Amniotic stem cell (primary cell): ENCODE data around the gene HCAR1.
"Not testable (repeated sequence)": the region's sequence is repeated elsewhere in the genome, so short reads cannot be mapped to it uniquely, and the experiment has no call there.

Experiments
- DNase-seq: peaks from one replicate; lab custom pipeline; 2025; lab: John Stamatoyannopoulos, UW

The HCAR1 gene

DNA sequence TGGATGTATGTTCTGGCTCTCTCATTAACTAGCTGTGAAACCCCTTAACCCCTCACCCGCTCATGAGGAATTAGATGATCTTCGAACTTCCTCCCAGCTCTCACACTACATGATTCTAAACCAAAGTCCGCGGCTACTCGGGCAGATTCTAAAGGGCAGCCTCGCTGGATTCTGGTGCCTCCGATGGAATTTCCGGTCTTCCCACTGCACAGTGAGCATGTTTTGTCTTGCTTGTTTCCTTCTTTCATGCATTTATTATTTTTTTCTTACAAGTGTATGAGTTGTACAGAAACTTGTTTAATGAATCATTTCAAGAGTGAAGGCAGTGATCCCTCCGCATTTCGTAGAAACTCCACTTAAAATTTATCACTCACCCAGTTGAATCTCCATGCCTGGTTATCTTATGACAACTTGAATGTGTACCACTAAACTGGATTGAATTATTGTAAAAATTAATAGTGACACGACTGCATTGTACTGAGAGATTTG is 9.5 kb downstream of the HCAR1 start:
- DNase-seq: no peak

DNA sequence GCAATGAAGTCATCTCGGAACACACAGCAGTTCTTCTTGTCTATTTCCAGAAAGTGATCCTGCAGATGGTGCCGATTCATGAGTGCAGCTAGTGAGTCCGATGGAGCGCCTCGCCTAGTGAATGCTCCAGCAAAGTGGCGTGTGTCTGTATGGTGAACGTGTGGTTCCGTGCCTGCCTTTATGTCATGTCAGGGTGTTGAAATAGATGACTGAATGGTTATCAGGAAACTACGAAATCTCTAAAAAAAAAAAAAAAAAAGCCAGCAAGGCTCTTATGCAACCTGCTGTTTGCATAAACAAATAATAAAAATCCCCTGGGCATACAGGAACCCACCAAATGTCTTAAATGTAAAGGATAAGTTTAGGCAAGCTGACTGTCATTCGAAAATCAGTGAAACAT is 14.0 kb downstream of the HCAR1 start, which contains the start of gene HCAR3:
TSS of gene HCAR3 (minus strand) at position 154 of the 400 bp plus-strand sequence. CDS start at position 80, 74 bp downstream.
- not testable (repeated sequence) for DNase-seq

DNA sequence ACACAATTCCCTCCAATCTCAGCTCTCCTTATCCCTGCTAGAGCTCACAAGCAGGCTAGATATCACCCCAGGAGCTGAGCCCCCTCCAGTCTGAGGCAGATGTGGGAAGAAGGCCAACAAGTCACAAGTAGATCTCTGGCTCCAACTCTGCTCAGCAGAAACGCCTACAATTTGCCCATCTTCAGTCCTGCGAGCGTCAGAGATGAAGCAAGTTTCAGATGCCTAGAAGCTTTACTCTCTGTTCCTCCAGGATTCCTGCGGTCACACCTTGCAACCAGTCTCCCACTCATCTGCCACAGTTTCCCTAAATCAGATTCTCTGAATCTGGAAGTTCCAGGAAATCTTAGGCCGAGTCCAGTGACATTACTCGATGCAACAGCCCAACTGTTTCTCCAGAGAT is 15.4 kb downstream of the HCAR1 start:
- DNase-seq: not testable (repeated sequence)

DNA sequence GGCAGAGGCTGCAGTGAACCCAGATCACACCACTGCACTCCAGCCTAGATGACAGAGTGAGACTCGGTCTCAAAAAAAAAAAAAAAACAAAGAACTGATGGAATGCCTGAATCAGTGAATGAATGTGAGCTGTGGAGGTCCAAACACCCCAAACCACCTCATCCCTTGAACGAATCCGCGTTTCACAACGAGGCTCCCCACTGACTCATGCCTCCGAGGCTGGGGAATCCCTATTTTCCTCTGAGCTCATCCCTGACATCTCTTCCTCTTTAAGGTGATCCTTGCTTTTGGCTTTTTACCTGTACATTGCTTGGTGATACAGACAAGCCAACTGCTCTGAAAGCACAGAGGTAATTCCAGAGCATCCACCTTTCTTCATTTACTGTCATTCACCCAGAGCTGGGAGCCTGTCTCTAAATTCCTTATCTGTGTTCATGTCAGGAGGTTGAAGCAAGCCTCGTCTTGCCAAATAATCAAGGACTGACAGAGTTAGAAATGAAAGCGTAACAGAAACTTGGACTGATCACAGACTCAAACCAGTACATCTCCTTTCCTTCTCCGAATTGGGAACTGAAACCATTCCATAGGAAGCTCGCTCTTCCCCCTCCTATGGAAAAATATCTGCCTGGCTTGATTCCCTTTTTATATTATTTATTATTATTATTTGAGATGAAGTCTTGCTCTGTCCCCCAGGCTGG is 17.0 kb downstream of the HCAR1 start:
- not testable (repeated sequence) for DNase-seq

DNA sequence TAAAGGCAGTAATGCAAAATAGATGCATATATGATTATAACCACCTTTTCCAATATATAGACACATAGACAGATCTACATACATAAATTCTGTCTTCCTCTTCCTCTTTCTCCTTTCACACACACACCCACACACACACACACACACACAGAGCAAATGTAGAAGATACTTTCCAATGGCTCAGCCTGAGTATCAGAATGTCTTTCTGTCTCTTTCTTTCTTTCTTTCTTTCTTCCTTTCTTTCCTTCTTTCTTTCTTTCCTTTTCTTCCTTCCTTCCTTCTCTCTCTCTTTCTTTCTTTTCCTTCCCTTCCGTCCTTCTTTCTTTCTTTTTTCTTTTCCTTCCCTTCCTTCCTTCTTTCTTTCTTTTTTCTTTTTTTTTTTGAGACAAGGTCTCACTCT is 19.4 kb downstream of the HCAR1 start:
- DNase-seq: not testable (repeated sequence)

DNA sequence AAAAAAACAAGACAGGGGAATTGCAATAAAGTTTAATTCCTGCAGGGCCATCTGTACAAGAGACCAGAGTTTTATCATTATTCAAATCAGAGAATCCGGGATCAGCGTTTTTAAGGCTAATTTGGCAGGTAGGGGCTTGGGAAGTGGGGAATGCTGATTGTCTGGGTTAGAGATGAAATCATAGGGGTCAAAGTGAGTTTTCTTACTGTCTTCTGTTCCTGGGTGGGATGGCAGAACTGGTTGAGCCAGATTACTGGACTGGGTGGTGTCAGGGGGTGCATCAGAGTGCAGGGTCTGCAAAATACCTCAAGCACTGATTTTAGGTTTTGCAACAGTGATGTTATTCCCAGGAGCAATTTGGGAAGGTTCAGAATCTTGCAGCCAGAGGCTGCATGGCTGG is 20.3 kb downstream of the HCAR1 start:
- DNase-seq: not testable (repeated sequence)

DNA sequence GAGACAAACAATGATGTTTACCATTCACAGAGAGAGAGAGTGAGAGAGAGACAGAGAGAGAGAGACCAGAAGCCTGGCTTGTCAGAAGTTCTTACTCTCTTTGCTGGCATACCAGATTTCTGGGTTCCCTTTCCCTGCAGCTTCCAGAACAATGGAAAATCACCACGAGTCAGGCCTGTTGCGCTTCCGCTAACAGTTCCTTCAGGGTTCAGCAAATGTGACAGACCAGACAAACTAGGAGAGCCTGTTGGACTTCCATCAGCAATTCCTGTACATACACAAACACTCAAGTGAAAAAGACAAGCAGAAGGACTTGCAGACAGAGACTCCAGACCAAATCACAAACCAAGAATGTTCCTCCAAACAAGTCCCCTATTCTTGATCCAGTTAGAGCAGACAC is 21.4 kb downstream of the HCAR1 start:
- not testable (repeated sequence) for DNase-seq

DNA sequence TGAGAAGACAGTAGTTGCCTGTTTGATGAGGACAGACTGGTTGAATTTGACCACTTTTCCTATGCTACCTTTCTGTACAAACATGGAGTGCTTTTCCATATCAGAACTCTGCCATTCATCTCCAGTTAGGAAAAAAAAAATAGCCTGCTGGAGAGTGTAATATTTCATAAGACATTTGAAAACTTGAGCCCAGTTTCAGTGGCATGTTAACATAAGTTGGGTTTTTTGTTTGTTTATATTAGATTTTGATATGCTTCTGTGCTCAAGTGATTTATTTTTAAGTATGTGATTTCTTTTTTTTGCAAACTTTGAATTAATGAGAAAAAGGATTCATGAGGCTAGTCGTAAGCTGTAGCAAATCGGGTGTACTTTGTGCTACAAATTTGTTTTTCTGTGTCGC is 26.8 kb downstream of the HCAR1 start:
- DNase-seq: not testable (repeated sequence)

DNA sequence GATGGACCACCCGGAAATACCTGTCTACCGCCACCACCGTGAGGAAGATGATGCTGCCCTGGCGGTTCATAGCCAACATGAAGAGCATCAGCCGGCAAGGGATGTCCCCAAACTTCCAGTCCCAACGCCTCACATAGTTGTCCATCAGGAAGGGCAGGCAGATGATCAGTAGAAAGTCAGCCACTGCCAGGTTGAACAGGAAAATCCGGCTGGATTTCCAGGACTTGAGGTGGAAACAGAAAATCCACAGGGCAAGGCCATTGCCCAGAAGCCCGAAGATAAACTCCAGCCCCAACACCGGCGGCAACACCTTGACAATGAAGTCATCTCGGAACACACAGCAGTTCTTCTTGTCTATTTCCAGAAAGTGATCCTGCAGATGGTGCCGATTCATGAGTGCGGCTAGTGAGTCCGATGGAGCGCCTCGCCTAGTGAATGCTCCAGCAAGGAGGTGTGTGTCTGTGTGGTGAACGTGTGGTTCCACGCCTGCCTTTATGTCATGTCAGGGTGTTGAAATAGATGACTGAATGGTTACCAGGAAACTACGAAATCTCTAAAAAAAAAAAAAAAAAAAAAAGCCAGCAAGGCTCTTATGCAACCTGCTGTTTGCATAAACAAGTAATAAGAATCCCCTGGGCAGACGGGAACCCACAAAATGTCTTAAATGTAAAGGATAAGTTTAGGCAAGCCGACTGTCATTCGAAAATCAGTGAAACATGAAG is 27.6 kb downstream of the HCAR1 start, which contains the start of gene HCAR2:
TSS of gene HCAR2 (minus strand) at position 468 of the 722 bp plus-strand sequence. CDS start at position 394, 74 bp downstream.
- DNase-seq: not testable (repeated sequence)

DNA sequence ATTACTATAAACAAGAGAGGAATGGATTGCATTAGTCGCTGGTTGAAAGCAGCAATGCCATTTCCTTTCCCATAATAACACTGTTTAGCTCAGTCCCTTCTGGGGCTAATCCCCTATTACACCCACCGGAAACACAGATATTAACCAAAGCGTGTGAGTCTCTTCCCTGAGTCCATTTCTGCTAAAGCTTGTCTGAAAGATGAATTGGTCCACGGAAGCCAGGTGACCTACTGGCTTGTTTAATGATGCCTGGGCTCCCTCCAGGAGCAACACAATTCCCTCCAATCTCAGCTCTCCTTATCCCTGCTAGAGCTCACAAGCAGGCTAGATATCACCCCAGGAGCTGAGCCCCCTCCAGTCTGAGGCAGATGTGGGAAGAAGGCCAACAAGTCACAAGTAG is 29.2 kb downstream of the HCAR1 start:
- DNase-seq: not testable (repeated sequence)

DNA sequence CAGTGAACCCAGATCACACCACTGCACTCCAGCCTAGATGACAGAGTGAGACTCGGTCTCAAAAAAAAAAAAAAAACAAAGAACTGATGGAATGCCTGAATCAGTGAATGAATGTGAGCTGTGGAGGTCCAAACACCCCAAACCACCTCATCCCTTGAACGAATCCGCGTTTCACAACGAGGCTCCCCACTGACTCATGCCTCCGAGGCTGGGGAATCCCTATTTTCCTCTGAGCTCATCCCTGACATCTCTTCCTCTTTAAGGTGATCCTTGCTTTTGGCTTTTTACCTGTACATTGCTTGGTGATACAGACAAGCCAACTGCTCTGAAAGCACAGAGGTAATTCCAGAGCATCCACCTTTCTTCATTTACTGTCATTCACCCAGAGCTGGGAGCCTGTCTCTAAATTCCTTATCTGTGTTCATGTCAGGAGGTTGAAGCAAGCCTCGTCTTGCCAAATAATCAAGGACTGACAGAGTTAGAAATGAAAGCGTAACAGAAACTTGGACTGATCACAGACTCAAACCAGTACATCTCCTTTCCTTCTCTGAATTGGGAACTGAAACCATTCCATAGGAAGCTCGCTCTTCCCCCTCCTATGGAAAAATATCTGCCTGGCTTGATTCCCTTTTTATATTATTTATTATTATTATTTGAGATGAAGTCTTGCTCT is 30.5 kb downstream of the HCAR1 start:
- not testable (repeated sequence) for DNase-seq

DNA sequence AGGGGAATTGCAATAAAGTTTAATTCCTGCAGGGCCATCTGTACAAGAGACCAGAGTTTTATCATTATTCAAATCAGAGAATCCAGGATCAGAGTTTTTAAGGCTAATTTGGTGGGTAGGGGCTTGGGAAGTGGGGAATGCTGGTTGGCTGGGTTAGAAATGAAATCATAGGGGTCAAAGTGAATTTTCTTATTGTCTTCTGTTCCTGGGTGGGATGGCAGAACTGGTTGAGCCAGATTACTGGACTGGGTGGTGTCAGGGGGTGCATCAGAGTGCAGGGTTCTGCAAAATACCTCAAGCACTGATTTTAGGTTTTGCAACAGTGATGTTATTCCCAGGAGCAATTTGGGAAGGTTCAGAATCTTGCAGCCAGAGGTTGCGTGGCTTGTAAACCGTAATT is 33.7 kb downstream of the HCAR1 start:
- DNase-seq: not testable (repeated sequence)

DNA sequence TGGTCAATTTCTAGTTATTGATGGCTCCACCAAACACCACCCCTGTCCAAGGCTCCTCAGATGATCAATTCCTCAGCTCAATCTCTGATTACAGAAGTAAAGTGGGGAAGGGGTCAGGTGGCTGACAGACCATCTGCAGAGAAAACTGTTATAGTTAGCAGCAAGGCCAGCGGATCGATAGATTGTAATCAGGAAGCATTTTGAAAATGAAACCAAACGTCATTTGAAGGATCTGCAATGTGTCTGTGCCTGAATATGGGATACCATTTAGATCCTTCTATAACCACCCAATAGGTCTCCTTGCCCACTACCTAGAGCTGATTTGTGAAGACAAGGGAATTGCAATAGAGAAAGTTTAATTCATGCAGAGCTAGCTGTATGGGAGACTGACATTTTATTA is 39.1 kb downstream of the HCAR1 start:
- DNase-seq: no peak

DNA sequence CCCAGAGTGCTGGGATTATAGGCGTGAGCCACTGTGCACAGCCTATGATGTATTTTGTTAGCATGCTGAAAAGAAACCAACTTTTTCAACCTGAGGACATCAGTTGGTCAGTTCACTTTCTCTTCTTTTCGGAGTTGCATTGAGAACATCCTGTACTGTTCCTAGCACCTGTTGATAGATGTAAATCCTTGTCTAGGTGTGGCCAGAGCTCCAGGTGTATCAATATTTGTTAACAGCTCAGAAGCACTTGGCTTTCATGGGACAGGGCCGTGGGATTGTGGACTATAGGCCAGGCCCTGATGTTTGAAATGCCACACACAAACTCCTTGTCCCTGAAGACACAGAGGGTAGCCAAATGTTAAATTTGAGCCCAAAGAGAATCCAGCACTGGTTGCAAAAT is 42.4 kb downstream of the HCAR1 start:
- no peak for DNase-seq

DNA sequence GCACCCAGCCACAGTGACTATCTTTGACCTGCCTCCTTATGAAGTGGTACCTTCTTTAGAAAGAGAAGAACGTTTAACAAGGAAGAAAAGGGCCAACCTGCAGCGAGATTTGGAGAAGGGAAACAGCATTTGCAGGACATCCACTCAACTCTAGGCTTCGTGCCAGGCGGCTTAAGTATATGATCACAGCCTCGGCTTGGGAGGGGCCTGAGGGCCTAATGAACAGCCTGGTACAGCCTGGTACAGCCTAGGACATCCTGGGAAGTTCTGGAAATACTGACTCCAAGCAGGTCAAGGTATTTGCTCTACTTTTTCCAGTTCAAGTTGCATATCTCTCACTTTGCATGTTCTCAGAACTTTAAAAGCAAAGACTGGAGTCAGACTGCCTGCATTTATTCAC is 43.6 kb downstream of the HCAR1 start:
- no peak for DNase-seq

DNA sequence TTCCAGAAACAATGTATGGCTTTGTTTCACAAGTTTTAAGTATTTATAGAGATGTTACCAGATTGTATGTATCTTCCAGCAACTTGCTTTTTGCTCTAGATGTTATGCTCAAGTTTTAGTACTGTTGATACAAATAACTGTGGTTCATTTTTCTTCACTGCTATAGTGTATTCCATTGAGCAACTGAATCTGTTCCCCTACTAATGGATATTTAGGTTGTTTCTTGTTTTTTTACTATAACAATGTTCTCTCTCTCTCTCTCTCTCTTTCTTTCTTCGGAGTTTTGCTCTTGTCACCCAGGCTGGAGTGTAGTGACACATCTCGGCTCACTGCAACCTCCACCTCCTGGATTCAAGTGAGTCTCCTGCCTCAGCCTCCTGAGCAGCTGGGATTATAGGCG is 44.1 kb downstream of the HCAR1 start:
- DNase-seq: no peak

DNA sequence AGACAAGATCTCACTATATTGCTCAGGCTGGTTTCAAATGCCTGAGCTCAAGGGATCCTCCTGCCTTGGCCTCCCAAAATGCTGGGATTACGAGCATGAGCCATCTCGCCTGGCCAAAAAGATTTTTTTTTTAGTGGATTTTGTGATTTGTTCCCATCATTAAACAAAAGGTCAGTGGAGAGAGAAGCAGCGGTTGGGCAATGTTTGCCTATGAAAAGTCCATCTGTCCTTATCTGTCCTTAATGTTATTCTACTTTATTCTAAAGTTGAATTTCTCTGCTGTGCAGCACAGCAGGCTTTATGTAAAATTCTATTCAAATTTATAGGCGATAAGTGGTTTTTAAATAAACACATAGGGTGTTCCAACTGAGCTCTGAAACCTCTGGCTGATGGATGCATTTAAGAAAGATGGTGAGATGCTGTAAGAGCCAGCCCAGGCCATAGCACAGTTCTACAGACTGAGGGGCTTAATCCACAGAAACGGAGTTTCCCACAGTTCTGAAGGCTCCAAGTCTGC is 46.3 kb downstream of the HCAR1 start:
- no peak for DNase-seq

DNA sequence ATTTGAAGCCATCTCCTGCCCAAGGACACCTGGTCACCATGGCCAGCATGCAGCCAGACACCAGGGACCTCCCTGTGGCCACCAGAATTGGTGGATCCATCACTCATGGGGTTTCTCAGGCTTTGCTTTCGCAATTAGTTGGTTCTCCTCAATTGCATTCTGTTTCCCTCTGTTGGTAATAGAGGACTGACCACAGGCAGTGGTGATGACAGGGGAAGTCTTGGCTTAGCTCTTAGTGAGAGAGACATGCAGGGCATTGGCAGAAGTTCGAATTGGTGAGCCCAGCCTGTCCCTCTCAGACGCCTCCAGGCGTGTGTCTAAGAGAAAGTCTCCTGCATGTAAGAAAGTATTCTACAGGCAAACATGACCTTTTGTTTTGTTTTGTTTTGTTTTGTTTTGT is 48.8 kb downstream of the HCAR1 start:
- no peak for DNase-seq

DNA sequence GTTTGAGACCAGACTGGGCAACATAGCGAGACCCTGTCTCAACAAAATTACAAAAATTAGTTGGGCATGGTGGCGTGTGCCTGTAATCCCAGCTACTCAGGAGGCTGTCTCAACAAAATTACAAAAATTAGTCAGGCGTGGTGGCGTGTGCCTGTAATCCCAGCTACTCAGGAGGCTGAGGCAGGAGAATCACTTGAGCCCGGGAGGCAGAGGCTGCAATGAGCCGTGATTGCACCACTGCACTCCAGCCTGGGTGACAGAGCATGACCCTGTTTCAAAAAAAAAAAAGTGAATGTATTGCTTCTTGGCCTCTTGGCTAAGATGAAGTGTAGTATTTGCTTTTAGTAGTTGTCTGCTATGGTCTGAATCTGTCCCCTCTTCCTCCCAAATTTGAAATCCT is 49.7 kb downstream of the HCAR1 start:
- DNase-seq: not testable (repeated sequence)

DNA sequence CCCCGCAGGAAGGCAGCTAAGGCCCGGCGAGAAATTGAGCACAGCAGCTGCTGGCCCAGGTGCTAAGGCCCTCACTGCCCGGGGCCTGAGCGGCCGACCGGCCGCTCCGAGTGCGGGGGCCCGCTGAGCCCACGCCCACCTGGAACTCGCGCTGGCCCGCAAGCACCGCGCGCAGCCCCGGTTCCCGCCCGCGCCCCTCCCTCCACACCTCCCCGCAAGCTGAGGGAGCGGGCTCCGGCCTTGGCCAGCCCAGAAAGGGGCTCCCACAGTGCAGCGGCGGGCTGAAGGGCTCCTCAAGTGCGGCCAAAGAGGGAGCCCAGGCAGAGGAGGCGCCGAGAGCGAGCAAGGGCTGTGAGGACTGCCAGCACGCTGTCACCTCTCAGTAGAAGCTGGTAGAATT is 53.9 kb downstream of the HCAR1 start:
- DNase-seq: not testable (repeated sequence)
